ENCODE data around the gene ST6GALNAC5. TPM values are rescaled to one million over a fixed set of nuclear protein-coding genes. Genes with fewer than 3 reads are reported as not detected.
"Not testable (repeated sequence)": the region's sequence is repeated elsewhere in the genome, so short reads cannot be mapped to it uniquely, and the experiment has no call there.

Gene ST6GALNAC5
- total RNA-seq, 3 donors from 2014 or later (not counting 1 experiment from before 2014, with no cell fraction given), result not detected

- DNase-seq (no peak), ATAC-seq (no peak)
- no peaks in the 10 kb centered on the region for H3K36me3 Mint-ChIP-seq
- H3K27ac Mint-ChIP-seq, result no peak overlapping the region
- peaks cover 22% of the 10 kb centered on the region for H3K27me3 ChIP-seq (ENCODE audit: control insufficient read depth, insufficient read depth, low read length)
- intact Hi-C loops (cut with micrococcal nuclease), result no loop called here
- TF ChIP-seq, protein P1, sequence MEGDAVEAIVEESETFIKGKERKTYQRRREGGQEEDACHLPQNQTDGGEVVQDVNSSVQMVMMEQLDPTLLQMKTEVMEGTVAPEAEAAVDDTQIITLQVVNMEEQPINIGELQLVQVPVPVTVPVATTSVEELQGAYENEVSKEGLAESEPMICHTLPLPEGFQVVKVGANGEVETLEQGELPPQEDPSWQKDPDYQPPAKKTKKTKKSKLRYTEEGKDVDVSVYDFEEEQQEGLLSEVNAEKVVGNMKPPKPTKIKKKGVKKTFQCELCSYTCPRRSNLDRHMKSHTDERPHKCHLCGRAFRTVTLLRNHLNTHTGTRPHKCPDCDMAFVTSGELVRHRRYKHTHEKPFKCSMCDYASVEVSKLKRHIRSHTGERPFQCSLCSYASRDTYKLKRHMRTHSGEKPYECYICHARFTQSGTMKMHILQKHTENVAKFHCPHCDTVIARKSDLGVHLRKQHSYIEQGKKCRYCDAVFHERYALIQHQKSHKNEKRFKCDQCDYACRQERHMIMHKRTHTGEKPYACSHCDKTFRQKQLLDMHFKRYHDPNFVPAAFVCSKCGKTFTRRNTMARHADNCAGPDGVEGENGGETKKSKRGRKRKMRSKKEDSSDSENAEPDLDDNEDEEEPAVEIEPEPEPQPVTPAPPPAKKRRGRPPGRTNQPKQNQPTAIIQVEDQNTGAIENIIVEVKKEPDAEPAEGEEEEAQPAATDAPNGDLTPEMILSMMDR (IDR thresholded peaks at IDR 0.05), result no peak
- no peak overlapping the region for H3K4me3 Mint-ChIP-seq
- H3K36me3 ChIP-seq (ENCODE audit: control insufficient read depth, insufficient read depth, low read length), result no peaks in the 10 kb centered on the region
- H3K4me3 ChIP-seq (ENCODE audit: low read length), result no peak overlapping the region
- H3K27me3 Mint-ChIP-seq (ENCODE audit: low read depth in 2 of 2), result peaks cover 34 to 39% of the 10 kb centered on the region in 2 donors
- WGBS (ENCODE audit: insufficient coverage), result 67% methylated on average over 2 of the region's 3 CpGs
- peaks cover 2 to 6% of the 10 kb centered on the region in 2 donors for H3K9me3 Mint-ChIP-seq
- H3K4me1 ChIP-seq (ENCODE audit: control insufficient read depth, insufficient read depth, low read length), result peaks cover 13% of the 10 kb centered on the region
- H3K27ac ChIP-seq (ENCODE audit: low read length), result no peak overlapping the region
- H3K9me3 ChIP-seq (ENCODE audit: control insufficient read depth, insufficient read depth, low read length), result no peaks in the 10 kb centered on the region
- H3K4me1 Mint-ChIP-seq, result no peaks in the 10 kb centered on the region
Observed at GRCh38 chr1:76871355-76871974, 4.2 kb downstream of the ST6GALNAC5 start.

GRCh38 chr1:76872944-76873343, 5.7 kb downstream of the ST6GALNAC5 start:
- H3K9me3 ChIP-seq (ENCODE audit: control insufficient read depth, insufficient read depth, low read length), result no peaks in the 10 kb centered on the region
- peaks cover 12% of the 10 kb centered on the region for H3K27me3 ChIP-seq (ENCODE audit: control insufficient read depth, insufficient read depth, low read length)
- Mint-ChIP-seq H3K4me1 (no peaks in the 10 kb centered on the region), H3K27ac (no peak overlapping the region), H3K9me3 (peaks cover 3 to 7% of the 10 kb centered on the region in 2 donors), H3K4me3 (no peak overlapping the region), H3K36me3 (no peaks in the 10 kb centered on the region), H3K27me3 (ENCODE audit: low read depth in 2 of 2) (peaks cover 32 to 36% of the 10 kb centered on the region in 2 donors)
- H3K27ac ChIP-seq (ENCODE audit: low read length), result no peak overlapping the region
- peaks cover 6% of the 10 kb centered on the region for H3K4me1 ChIP-seq (ENCODE audit: control insufficient read depth, insufficient read depth, low read length)
- no peaks in the 10 kb centered on the region for H3K36me3 ChIP-seq (ENCODE audit: control insufficient read depth, insufficient read depth, low read length)
- no peak overlapping the region for H3K4me3 ChIP-seq (ENCODE audit: low read length)
- ATAC-seq (no peak), DNase-seq (no peak)
- TF ChIP-seq, protein P1 (IDR thresholded peaks at IDR 0.05), result no peak
- intact Hi-C loops (cut with micrococcal nuclease), result no loop called here

DNA sequence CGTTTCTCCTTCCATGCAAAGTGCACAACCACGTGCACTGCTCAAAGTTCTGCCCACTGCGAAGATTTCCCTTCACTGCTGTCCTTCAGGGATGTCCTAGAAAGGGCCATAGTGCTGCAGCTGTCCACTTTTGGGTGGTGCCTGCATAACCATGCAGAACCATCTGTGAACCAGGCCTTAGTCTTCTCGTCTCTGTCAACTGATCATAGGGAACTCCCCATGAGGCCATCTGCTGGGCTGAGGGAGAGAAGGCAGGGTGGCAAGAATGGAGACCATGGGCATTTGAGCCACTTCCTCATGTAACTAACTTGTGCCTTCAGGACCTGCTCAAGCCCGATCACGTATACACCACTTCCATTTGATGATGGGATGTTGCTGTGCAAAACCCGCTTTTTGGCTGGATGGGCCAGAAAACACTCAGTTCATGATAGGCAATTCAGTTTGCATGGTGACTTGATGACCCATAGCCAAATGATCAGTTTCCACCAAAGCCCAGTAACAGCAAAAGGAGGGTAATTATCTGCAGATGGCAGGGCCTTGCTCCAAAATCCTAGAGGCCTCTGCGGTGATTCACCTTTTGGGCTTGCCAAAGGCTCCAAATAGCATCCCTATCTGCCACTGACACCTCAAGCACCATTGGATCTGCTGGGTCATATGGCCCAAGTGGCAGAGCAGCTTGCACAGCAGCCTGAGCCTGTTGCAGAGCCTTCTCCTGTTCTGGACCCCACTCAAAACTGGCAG, 9.5 kb downstream of the ST6GALNAC5 start:
- Mint-ChIP-seq H3K4me3 (no peak overlapping the region), H3K27ac (no peak overlapping the region), H3K27me3 (ENCODE audit: low read depth in 2 of 2) (peaks cover 11 to 16% of the 10 kb centered on the region in 2 donors), H3K9me3 (peaks cover 3 to 7% of the 10 kb centered on the region in 2 donors), H3K4me1 (no peaks in the 10 kb centered on the region), H3K36me3 (no peaks in the 10 kb centered on the region)
- no peaks in the 10 kb centered on the region for H3K4me1 ChIP-seq (ENCODE audit: control insufficient read depth, insufficient read depth, low read length)
- no peaks in the 10 kb centered on the region for H3K9me3 ChIP-seq (ENCODE audit: control insufficient read depth, insufficient read depth, low read length)
- H3K36me3 ChIP-seq (ENCODE audit: control insufficient read depth, insufficient read depth, low read length), result no peaks in the 10 kb centered on the region
- no peaks in the 10 kb centered on the region for H3K27me3 ChIP-seq (ENCODE audit: control insufficient read depth, insufficient read depth, low read length)
- no peak overlapping the region for H3K4me3 ChIP-seq (ENCODE audit: low read length)
- TF ChIP-seq, protein P1 (IDR thresholded peaks at IDR 0.05), result no peak
- H3K27ac ChIP-seq (ENCODE audit: low read length), result no peak overlapping the region
- ATAC-seq (no peak), DNase-seq (no peak)
- 88% methylated on average over 8 of the region's 8 CpGs for WGBS (ENCODE audit: insufficient coverage)
- intact Hi-C loops (cut with micrococcal nuclease), result no loop called here

DNA sequence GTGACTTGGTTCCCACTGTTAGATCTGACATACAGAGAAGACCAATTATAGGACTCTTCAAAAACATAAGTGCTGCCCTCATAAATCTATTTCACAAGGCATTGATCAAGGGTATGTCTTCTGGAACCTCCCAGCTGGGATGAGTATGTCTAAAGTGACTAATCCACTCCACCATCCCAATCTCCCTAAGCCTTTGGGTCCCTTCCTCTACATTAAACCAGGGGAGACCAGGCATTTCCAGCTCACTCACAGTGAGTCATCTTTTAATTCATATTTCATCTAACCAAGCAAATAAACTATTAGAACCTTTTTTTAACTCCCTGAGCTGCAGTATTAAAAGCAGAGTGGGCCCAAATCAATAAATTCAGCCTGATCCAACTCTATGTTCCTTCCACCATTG, 11.7 kb downstream of the ST6GALNAC5 start:
- H3K27me3 ChIP-seq (ENCODE audit: control insufficient read depth, insufficient read depth, low read length); H3K4me3 ChIP-seq (ENCODE audit: low read length); DNase-seq; H3K4me3 Mint-ChIP-seq; intact Hi-C loops (cut with micrococcal nuclease); H3K27ac Mint-ChIP-seq; H3K9me3 Mint-ChIP-seq; H3K9me3 ChIP-seq (ENCODE audit: control insufficient read depth, insufficient read depth, low read length); ATAC-seq; H3K27ac ChIP-seq (ENCODE audit: low read length); H3K36me3 ChIP-seq (ENCODE audit: control insufficient read depth, insufficient read depth, low read length); H3K4me1 ChIP-seq (ENCODE audit: control insufficient read depth, insufficient read depth, low read length); H3K27me3 Mint-ChIP-seq (ENCODE audit: low read depth in 2 of 2); H3K36me3 Mint-ChIP-seq; H3K4me1 Mint-ChIP-seq: not testable (repeated sequence)
